NCI-H774 (cell line): ENCODE measurements around the gene DTX2.
"Not testable (repeated sequence)": the region's sequence is repeated elsewhere in the genome, so short reads cannot be mapped to it uniquely, and the experiment has no call there.

Source experiments
- DNase-seq: peaks from one replicate; lab custom pipeline; 2025; lab: John Stamatoyannopoulos, UW

Gene DTX2

GRCh38 chr7:76512941-76513816 lies 51.7 kb downstream of the DTX2 start:
- DNase-seq = no peak

DNA sequence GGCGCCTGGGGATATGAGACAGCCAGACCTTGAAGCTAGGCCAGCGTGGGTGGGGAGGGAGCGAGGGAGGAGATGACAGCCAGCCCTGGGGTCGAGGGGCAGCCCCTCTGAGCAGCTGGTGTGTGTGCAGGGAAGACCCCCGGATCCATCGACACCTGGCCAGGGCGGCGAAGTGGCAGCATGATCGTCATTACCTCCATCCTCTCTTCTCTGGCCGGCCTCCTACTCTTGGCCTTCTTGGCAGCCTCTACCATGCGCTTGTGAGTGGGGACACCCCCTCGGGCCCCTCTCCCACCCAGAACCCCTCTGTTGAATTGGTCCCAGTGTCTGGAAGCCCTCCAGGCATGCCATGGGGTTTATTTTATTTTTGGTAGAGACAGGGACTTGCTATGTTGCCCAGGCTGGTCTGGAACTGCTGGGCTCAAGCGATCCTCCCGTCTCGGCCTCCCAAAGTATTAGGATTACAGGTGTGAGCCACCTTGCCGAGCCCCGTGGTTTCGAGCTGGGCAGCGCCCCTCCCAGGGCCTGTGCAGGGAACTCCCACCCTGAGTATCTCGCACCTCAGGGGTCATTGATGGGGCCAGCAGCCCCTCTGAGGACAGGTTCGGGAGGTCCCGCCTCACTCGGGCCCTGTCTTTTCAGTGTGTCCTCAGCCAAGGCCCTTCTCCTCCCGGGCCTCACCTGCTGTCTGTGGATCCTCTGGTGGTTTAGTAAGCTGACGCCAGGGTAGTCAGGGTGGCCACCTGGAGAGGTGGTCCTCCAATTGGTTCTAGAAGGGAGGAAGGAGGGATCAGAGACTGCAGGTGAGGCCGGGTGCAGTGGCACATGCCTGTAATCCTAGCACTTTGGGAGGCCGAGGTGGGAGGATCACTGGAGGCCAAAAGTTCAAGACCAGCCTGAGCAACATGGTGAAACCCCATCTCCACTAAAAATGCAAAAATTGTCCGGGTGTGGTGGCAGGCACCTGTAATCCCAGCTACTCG lies 52.6 kb downstream of the DTX2 start:
- DNase-seq = no peak

DNA sequence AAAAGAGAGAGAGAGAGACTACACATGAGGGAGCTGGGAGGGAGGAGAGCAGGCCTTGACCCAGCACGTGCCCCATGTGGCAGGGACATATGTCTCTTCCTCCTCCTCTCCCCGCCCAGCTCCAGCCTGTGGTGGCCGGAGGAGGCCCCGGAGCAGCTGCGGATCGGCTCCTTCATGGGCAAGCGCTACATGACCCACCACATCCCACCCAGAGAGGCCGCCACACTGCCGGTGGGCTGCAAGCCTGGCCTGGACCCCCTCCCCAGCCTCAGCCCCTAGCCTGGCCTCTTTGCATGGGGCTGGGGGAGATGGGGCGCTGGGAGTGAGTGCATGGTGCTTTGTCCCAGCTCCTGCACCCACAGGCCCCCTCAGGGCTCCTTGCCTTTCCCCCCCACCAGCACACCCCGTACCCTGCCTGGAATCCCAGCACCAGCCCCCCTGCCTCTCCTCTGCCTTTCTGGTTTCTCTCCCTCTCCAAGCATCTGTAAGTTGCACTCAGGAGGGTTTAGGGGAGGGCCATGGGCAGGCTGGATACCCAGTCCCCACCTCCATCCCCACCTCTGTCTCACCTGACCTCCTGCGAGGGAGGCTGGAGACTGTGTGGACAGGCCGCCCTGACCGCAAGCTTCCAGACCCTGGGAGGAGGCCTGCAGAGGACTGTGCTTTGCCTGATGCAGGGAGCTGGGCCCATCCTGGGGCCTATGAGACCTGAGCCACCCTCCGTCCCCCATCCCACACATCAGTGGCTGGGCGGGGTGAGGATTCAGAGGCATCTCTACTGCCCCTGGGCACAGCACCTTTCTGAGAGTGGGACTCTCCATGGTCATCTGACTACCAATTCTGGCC lies 53.6 kb downstream of the DTX2 start:
- no peak for DNase-seq

DNA sequence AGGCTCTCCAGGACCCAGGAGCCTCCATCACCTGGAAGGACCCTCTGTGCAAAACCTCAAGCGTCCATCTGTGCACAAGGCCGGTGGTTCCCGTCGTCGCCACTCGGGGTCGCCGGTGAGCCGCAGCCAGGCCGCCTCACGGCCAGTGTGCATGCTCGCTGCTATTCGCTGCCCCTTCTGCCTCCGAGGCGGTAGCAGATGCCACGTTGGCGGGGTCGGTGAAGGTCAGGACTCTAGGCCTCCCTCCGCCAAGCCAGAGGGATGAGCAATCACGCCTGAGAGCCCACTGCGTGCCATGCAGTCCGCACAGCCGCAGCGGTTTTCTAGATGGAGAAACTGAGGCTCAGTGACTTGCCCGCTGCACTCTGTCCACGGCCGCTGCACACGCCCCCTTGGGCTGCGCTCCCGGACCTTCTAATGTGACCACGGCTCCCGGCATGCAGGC lies 54.5 kb downstream of the DTX2 start:
- DNase-seq = no peak

DNA sequence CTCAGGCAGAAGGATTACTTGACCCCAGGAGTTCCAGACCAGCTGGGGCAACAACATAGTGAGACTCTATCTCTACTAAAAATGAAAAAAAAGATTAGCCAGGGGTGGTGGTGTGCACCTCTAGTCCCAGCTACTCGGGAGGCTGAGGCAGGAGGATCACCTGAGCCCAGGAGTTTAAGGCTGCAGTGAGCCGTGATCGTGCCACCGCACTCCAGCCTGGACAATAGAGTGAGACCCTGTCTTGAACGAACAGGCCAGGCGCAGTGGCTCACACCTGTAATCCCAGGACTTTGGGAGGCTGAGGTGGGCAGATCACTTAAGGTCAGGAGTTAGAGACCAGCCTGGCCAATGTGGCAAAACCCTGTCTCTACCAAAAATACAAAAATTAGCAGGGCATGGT lies 55.4 kb downstream of the DTX2 start:
- DNase-seq = not testable (repeated sequence)

- DNase-seq = not testable (repeated sequence)
Measured at GRCh38 chr7:76526183-76526582, 64.7 kb downstream of the DTX2 start.

DNA sequence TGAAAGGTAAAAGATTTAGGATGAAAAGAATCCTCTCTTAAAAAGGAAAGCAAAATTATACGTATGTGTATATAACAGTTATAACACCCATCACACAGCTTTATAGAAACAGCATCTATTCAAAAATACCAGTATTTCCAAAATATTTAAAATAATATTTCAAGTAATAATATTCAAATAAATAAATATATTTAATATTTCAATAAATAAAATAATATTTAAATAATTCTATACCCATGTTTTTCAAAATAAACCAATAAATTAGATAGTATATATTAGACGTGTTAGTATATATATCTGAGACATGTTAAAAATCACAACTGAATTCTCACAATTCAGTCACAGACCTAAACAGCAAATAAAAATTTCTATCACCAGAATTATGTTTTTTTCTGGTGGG lies 70.1 kb downstream of the DTX2 start:
- not testable (repeated sequence) for DNase-seq

DNA sequence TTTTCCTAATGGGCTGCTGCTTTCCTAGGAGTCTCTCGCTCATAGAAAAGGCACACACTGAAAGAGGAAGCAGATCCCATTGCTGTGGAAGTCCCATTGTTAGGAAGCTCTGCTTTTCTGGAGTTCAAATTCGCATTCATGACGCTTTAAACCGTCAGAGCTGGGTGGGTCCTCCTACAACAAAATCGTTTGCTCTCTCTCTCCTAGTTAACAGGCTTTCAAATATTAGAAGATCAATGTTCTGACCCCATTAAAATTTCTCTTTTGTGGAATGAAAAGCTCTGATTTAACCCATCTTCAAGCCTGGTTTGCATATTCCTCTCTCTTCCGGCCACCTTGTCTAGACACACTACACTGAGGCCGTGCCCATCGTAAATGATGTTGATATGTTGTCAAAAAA lies 81.7 kb downstream of the DTX2 start, which contains the start of gene SPDYE16:
SPDYE16 (minus strand) TSS at position 101 of the 400 bp plus-strand sequence. CDS start 1,838 bp downstream, outside the sequence.
- DNase-seq = not testable (repeated sequence)

DNA sequence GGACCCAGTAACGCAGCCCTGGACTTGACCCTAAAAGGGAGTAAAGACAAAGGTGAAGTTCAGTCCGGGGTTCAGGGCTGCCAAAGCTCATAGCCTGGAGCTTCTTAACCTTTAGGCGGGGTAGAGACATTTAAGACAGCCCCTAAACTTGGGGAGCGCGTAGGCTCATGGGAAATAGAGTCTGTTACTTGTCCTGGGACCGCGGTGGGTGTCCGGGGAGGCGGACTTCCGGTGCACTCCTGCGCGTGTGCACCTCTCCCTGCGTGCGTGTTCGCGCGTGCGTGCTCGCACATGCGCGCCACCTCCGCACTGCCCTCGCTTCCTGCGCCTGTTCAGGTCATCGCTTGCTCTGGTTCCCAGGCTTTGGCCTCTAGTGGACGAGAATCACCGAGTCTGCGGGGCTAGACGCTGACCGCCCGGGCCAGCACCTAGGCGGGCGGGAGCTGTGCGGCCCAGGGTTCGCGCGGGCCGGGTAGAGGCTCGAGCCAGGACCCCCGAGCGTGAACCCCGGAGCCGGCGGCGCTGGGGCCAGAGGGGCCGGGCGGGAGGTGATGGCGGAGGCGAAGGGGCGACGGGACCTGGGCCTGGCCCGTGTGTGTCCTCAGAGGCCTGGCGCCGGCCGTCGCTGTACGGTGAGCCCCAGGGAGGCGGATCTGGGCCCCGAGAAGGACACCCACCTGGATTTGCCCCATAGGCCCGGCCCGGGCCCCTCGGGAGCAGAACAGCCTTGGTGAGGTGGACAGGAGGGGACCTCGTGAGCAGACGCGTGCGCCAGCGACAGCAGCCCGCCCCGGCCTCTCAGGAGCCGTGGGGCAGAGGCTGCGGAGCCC lies 87.7 kb downstream of the DTX2 start:
- DNase-seq = peak; percentile 67

DNA sequence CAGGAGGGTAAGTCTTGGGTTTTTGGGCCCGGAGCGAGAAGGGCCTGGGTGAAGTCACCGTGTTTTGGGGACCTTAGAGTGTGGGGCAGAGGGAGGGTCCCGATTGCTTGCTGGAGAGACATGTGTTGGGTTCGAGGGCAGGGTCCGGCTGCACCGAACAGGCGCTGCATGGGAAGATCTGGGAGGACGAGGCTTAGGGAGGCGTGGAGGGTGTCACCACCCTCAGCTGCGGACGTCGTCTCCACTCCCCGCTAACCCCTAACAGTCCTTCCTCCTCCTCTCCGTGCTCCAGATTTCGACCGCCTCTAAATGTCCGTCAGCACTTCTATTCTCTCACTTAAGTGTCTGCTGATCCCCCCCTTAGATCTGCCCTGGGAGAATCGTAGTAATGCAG lies 88.3 kb downstream of the DTX2 start:
- not testable (repeated sequence) for DNase-seq

- DNase-seq = not testable (repeated sequence)
Measured at GRCh38 chr7:76551992-76552391, 90.5 kb downstream of the DTX2 start.
